22Rv1 (cell line): ENCODE measurements around the gene LTN1.

Experiments used
- ZFX ChIP-seq: fragments of 450-650 bp; IDR thresholded peaks from 2 replicates; pipeline ENCODE4 v1.6.1; 2017; ENCODE audit warnings: antibody characterized with exemption, borderline replicate concordance
- TF ChIP-seq, protein P1 (sequence below): fragments of 450-650 bp; IDR thresholded peaks from 2 replicates; pipeline ENCODE4 v1.5.1; 2017; ENCODE audit warnings: mild to moderate bottlenecking

DNA sequence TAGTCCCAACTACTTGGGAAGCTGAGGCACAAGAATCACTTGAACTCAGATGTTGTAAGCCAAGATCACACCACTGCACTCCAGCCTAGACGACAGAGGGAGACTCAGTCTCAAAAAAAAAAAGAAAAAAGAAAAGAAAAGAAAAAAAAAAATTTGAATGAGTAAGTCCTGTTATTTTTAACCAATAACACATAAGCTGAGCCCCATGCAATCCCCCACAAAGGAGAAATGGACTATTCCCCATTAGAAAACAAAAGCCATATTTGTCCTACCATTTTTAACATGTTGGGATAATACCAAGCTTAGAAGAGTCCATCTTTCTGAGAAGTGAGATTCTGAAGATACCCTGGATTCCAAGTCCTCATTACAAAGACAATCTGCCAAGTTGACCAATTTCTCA lies 32.4 kb downstream of the LTN1 start:
- TF ChIP-seq, protein P1, sequence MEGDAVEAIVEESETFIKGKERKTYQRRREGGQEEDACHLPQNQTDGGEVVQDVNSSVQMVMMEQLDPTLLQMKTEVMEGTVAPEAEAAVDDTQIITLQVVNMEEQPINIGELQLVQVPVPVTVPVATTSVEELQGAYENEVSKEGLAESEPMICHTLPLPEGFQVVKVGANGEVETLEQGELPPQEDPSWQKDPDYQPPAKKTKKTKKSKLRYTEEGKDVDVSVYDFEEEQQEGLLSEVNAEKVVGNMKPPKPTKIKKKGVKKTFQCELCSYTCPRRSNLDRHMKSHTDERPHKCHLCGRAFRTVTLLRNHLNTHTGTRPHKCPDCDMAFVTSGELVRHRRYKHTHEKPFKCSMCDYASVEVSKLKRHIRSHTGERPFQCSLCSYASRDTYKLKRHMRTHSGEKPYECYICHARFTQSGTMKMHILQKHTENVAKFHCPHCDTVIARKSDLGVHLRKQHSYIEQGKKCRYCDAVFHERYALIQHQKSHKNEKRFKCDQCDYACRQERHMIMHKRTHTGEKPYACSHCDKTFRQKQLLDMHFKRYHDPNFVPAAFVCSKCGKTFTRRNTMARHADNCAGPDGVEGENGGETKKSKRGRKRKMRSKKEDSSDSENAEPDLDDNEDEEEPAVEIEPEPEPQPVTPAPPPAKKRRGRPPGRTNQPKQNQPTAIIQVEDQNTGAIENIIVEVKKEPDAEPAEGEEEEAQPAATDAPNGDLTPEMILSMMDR, result no peak
- no peak for TF ChIP-seq ZFX
